ENCODE results near the gene MDFI. TPM values are rescaled to one million over a fixed set of nuclear protein-coding genes. Genes with fewer than 3 reads are reported as not detected.

The MDFI gene
- total RNA-seq, 2 experiments from 2014 or later = not detected

DNA sequence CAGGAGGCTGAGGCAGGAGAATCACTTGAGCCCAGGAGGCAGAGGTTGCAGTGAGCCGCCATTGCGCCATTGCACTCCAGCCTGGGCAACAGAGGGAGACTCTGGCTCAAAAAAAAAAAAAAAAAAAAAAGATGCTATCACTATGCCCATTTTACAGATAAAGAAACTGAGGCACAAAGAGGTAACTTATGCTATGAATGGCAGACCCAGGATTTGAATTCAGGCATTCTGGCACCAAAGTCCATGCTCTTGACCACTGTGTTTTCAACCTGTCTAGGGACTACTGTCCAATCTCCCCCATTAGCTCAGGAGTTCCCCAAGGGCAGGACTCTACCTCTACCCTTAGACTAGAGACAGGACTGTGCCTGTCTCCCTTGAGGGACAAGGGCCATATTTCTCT is 9.1 kb upstream of the MDFI start:
- CTCF ChIA-PET = no interaction called here
- no peak overlapping the region for H3K27ac Mint-ChIP-seq
- H3K27me3 Mint-ChIP-seq = no peaks in the 10 kb centered on the region
- no peaks in the 10 kb centered on the region for H3K36me3 Mint-ChIP-seq (ENCODE audit: low read depth)
- POLR2A ChIA-PET = no interaction called here
- intact Hi-C loops (cut with micrococcal nuclease) = no loop called here
- no peak overlapping the region for H3K4me3 Mint-ChIP-seq
- no peaks in the 10 kb centered on the region for H3K9me3 Mint-ChIP-seq
- TF ChIP-seq, protein P1, sequence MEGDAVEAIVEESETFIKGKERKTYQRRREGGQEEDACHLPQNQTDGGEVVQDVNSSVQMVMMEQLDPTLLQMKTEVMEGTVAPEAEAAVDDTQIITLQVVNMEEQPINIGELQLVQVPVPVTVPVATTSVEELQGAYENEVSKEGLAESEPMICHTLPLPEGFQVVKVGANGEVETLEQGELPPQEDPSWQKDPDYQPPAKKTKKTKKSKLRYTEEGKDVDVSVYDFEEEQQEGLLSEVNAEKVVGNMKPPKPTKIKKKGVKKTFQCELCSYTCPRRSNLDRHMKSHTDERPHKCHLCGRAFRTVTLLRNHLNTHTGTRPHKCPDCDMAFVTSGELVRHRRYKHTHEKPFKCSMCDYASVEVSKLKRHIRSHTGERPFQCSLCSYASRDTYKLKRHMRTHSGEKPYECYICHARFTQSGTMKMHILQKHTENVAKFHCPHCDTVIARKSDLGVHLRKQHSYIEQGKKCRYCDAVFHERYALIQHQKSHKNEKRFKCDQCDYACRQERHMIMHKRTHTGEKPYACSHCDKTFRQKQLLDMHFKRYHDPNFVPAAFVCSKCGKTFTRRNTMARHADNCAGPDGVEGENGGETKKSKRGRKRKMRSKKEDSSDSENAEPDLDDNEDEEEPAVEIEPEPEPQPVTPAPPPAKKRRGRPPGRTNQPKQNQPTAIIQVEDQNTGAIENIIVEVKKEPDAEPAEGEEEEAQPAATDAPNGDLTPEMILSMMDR (IDR thresholded peaks at IDR 0.05) = no peak
- peaks cover 11% of the 10 kb centered on the region for H3K4me1 Mint-ChIP-seq (ENCODE audit: low read depth)
- DNase-seq (no peak), ATAC-seq (no peak)

DNA sequence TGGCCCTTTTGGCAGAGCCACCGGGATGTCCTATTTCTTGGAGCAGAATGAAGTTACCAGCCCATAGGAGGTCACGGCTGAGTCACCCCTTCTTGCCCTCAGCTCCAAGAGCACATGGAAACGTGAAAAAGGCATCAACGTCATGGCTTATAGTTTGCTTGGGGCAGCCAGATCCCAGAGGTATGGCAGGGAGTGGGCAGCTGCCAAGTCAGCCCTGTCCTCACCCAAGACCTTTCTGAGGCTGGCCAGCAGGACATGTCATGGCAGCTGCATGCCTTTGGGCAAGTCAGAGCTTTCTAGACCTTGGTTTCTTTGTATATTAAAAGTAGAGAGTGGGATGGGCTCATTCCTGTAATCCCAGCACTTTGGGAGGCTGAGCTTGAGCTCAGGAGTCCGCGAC is 8.2 kb upstream of the MDFI start:
- Mint-ChIP-seq H3K27ac (no peak overlapping the region), H3K36me3 (ENCODE audit: low read depth) (no peaks in the 10 kb centered on the region), H3K9me3 (no peaks in the 10 kb centered on the region), H3K4me1 (ENCODE audit: low read depth) (peaks cover 8% of the 10 kb centered on the region), H3K4me3 (no peak overlapping the region), H3K27me3 (peaks cover under 1% of the 10 kb centered on the region)
- ATAC-seq = no peak
- POLR2A ChIA-PET = no interaction called here
- DNase-seq = no peak
- CTCF ChIA-PET = interaction anchor here (1.2 kb wide), 1 partner anchor 27 kb away, joined by 4 read pairs; no protein-coding TSS in a partner anchor
- TF ChIP-seq, protein P1 (IDR thresholded peaks at IDR 0.05) = no peak
- intact Hi-C loops (cut with micrococcal nuclease) = no loop called here

DNA sequence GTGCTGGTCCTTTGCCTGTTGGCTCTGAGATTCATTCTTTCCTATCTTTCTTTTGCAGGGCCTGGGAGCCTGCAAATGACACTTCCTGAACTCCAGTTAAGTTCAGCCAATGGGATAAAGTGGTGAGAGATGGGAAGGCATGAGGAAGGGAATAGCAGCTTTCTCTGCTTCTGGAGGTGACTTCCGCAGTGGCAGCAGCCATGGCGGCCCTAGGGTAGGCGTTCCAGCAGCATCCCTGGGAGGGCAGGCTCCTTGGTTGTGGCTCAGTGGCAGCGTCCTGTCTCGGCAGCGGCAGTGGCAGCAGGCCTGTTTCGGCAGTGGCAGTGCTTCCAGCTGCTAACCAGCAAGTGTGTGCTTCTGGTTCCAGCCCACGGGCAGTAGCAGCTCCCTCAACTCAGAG is 7.3 kb upstream of the MDFI start:
- intact Hi-C loops (cut with micrococcal nuclease) = no loop called here
- no peaks in the 10 kb centered on the region for H3K36me3 Mint-ChIP-seq (ENCODE audit: low read depth)
- POLR2A ChIA-PET = interaction anchor here (1.5 kb wide), 1 partner anchor 17 kb away, joined by 4 read pairs; no protein-coding TSS in a partner anchor
- TF ChIP-seq, protein P1 (IDR thresholded peaks at IDR 0.05) = no peak
- H3K9me3 Mint-ChIP-seq = no peaks in the 10 kb centered on the region
- ATAC-seq = no peak
- no peak overlapping the region for H3K27ac Mint-ChIP-seq
- CTCF ChIA-PET = interaction anchor here (1.2 to 1.6 kb wide), 2 partner anchors 28 to 52 kb away, joined by 3 to 4 read pairs; no protein-coding TSS in a partner anchor
- peaks cover 3% of the 10 kb centered on the region for H3K27me3 Mint-ChIP-seq
- H3K4me3 Mint-ChIP-seq = no peak overlapping the region
- peaks cover 2% of the 10 kb centered on the region for H3K4me1 Mint-ChIP-seq (ENCODE audit: low read depth)
- DNase-seq = no peak

DNA sequence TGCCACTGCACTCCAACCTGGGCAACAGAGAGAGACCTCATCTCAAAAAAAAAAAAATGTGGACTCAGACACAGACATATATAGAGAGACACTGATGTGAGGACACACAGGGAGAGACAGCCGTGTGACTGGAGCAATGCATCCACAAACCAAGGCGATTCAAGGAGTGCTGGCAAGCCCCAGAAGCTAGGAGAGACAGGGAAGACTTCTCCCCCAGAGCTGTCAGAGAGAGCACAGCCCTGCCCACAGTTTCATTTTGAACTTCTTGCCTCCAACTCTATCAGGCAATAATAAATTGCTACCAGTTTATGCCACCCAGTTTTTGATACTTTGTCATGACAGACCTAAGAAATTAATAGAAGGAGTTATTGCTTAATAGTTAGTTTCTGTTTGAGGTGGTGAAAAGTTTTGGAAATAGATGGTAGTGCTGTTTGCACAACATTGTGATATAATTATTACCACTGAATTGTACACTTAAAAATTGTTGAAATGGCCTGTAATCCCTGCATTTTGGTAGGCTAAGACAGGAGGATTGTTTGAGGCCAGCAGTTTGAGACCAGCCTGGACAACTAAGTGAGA is 5.1 kb upstream of the MDFI start:
- TF ChIP-seq, protein P1 (IDR thresholded peaks at IDR 0.05) = no peak
- ATAC-seq = no peak
- no peak overlapping the region for H3K27ac Mint-ChIP-seq
- CTCF ChIA-PET = interaction anchor here (2.0 kb wide), 1 partner anchor 50 kb away, joined by 5 read pairs; no protein-coding TSS in a partner anchor
- intact Hi-C loops (cut with micrococcal nuclease) = no loop called here
- no peak for DNase-seq
- peaks cover 4% of the 10 kb centered on the region for H3K4me1 Mint-ChIP-seq (ENCODE audit: low read depth)
- no peak overlapping the region for H3K4me3 Mint-ChIP-seq
- no peaks in the 10 kb centered on the region for H3K9me3 Mint-ChIP-seq
- peaks cover 13% of the 10 kb centered on the region for H3K27me3 Mint-ChIP-seq
- H3K36me3 Mint-ChIP-seq (ENCODE audit: low read depth) = no peaks in the 10 kb centered on the region
- POLR2A ChIA-PET = no interaction called here

DNA sequence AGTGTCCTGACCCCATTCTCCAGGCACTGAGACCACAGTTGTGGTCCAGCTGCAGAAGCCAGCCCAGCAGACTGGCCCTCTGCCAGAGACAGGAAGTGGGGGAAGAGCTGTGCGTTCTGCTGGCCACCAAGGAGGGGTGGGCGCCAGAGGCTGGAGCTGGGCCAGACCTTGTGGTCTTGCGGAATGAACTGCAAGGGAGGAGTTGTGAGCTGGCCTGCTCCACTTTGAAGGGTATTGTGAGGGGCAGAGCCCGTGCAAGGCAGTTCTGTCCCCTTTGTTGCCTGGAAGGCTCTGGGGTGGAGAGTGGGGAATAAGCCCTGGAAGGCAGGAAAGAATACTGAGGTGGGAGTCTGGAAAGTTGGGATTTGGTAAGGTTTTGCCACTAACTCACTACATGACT is 3.6 kb upstream of the MDFI start:
- Mint-ChIP-seq H3K9me3 (no peaks in the 10 kb centered on the region), H3K4me1 (ENCODE audit: low read depth) (peaks cover 4% of the 10 kb centered on the region), H3K36me3 (ENCODE audit: low read depth) (no peaks in the 10 kb centered on the region), H3K27ac (no peak overlapping the region), H3K27me3 (peaks cover 25% of the 10 kb centered on the region), H3K4me3 (no peak overlapping the region)
- no peak for ATAC-seq
- POLR2A ChIA-PET = no interaction called here
- intact Hi-C loops (cut with micrococcal nuclease) = no loop called here
- DNase-seq = no peak
- TF ChIP-seq, protein P1 (IDR thresholded peaks at IDR 0.05) = no peak
- CTCF ChIA-PET = interaction anchor here (2.0 kb wide), 1 partner anchor 49 kb away, joined by 5 read pairs; no protein-coding TSS in a partner anchor
